K562 (cell line): ENCODE measurements around the gene SPI1. TPM values are rescaled to one million over a fixed set of nuclear protein-coding genes. Genes with fewer than 3 reads are reported as not detected.

Source experiments
- ATAC-seq: fragments of 200-7000 bp; cut with Tn5 transposase; 3 replicates; pipeline ENCODE4 v1.9.1; 2020; ENCODE audit warnings: moderate library complexity
- BruUV-seq: library from RNA; stranded (reverse); fragments of 400-500 nt; replicated peaks from 2 replicates; lab custom pipeline; 2021; lab: Mats Ljungman, UMichigan
- CTCF ChIA-PET: fragments of 300-600 bp; formaldehyde crosslinking; extraction: SDS; loops from one replicate; lab custom pipeline; 2021; ENCODE audit warnings: low intra/inter-chr PET ratio; lab: Yijun Ruan, JAX
- POLR2A ChIA-PET: fragments of 300-600, 350-650 bp; sonication (Branson Sonifier 250); formaldehyde crosslinking; extraction: SDS; loops from one replicate; lab custom pipeline; 2021; ENCODE audit warnings: antibody characterized with exemption, inconsistent platforms; lab: Yijun Ruan, JAX
- DNase-seq, 4 experiments: peaks; one replicate each; pipeline versions ENCODE4 v3.0.0 to v3.0.0-alpha.2; 2011 to 2018; ENCODE audit warnings: low spot score in 3 of 4, mixed read lengths in 3 of 4; ENCODE audit errors: extremely low read depth in 1 of 4
- FAIRE-seq: peaks from 2 replicates; lab custom pipeline; 2011; peaks lifted over from hg19 to GRCh38; lab: Jason Lieb, UNC
- H2AFZ ChIP-seq: 2 replicates; pipeline ENCODE4 v1.6.0; 2011; ENCODE audit warnings: low read depth, low read length, control low read depth, inconsistent platforms
- H3K27ac ChIP-seq: fragments of 200-600 bp; 3 replicates; pipeline ENCODE4 v1.8.0; 2011; ENCODE audit warnings: low read depth, mild to moderate bottlenecking, control low read depth, inconsistent platforms, low read length, moderate library complexity, mixed read lengths; ENCODE audit errors: extremely low read depth
- H3K27me3 ChIP-seq, 2 experiments: fragments of 300-600 bp in 1 of 2; 2 replicates in 1 of 2; 3 replicates in 1 of 2; pipeline versions ENCODE4 v1.6.0 to v1.8.0; 2011; ENCODE audit warnings: inconsistent platforms in 2 of 2, low read length in 2 of 2, mild to moderate bottlenecking in 1 of 2, mixed read lengths in 1 of 2, moderate library complexity in 1 of 2; ENCODE audit not compliant: control insufficient read depth in 2 of 2, insufficient read depth in 2 of 2
- H3K36me3 ChIP-seq: fragments of 300-600 bp; 3 replicates; pipeline ENCODE4 v1.8.0; 2011; ENCODE audit warnings: mild to moderate bottlenecking, low read length, inconsistent platforms; ENCODE audit not compliant: control insufficient read depth, insufficient read depth
- H3K4me1 ChIP-seq, 2 experiments: fragments of 200-600 bp in 1 of 2; replicated peaks in 1 of 2; 2 replicates in 1 of 2; 3 replicates in 1 of 2; pipeline versions ENCODE4 v1.5.1 to v1.8.0; 2011; ENCODE audit warnings: inconsistent platforms in 2 of 2, low read length in 2 of 2, mild to moderate bottlenecking in 1 of 2, mixed read lengths in 1 of 2, moderate library complexity in 1 of 2; ENCODE audit not compliant: control insufficient read depth in 2 of 2, insufficient read depth in 2 of 2
- H3K4me2 ChIP-seq: 2 replicates; pipeline ENCODE4 v1.6.1; 2011; ENCODE audit warnings: low read length, control low read depth, inconsistent platforms, mixed read lengths; ENCODE audit not compliant: insufficient read depth
- H3K4me3 ChIP-seq: fragments of 200-600 bp; sonication (generic), shearing (Covaris generic); 2 replicates; pipeline ENCODE4 v1.5.1; 2016; ENCODE audit warnings: control low read depth, inconsistent platforms
- H3K79me2 ChIP-seq: fragments of 200-600 bp; 3 replicates; pipeline ENCODE4 v1.8.0; 2011; ENCODE audit warnings: low read length, inconsistent platforms; ENCODE audit not compliant: control insufficient read depth, insufficient read depth
- H3K9ac ChIP-seq, 2 experiments: 2 replicates each; pipeline versions ENCODE4 v1.6.0 to v1.6.1; 2011; ENCODE audit warnings: low read depth in 2 of 2, low read length in 2 of 2, control low read depth in 1 of 2, inconsistent platforms in 1 of 2, mild to moderate bottlenecking in 1 of 2, mixed read lengths in 1 of 2; ENCODE audit not compliant: insufficient read depth in 1 of 2
- H3K9me1 ChIP-seq: one replicate; pipeline ENCODE4 v1.6.0; 2011; ENCODE audit warnings: inconsistent platforms, mild to moderate bottlenecking, low read length, moderate library complexity; ENCODE audit not compliant: control insufficient read depth, insufficient read depth
- H3K9me3 ChIP-seq: replicated peaks from 2 replicates; pipeline ENCODE4 v1.5.1; 2011; ENCODE audit warnings: low read depth, low read length, inconsistent platforms; ENCODE audit not compliant: control insufficient read depth, insufficient read depth
- H4K20me1 ChIP-seq: replicated peaks from 2 replicates; pipeline ENCODE4 v1.6.1; 2011; ENCODE audit warnings: low read length, inconsistent platforms, mixed read lengths; ENCODE audit not compliant: control insufficient read depth, insufficient read depth
- ATF7 ChIP-seq: fragments of 450-650 bp; IDR thresholded peaks from 2 replicates; pipeline ENCODE4 v1.7.1; 2014; ENCODE audit warnings: mild to moderate bottlenecking, moderate library complexity
- CBFB ChIP-seq: sonication (generic); formaldehyde crosslinking; IDR thresholded peaks from 2 replicates; pipeline ENCODE4 v1.4.0; 2020; ENCODE audit warnings: mild to moderate bottlenecking, missing genetic modification reagents
- CREM ChIP-seq: IDR thresholded peaks from 2 replicates; pipeline ENCODE4 v1.6.1; 2014; ENCODE audit warnings: antibody characterized with exemption, low read depth
- E2F6 ChIP-seq, 2 experiments: IDR thresholded peaks; 2 replicates each; pipeline ENCODE4 v1.6.1; 2011; ENCODE audit warnings: borderline replicate concordance in 1 of 2, control low read depth in 1 of 2, low read depth in 1 of 2, low read length in 1 of 2, mild to moderate bottlenecking in 1 of 2, mixed read lengths in 1 of 2, moderate library complexity in 1 of 2; ENCODE audit not compliant: insufficient read depth in 1 of 2, insufficient read length in 1 of 2, poor library complexity in 1 of 2, severe bottlenecking in 1 of 2; ENCODE audit errors: extremely low read depth in 1 of 2
- EGR1 ChIP-seq: fragments of 450-650 bp; conservative IDR thresholded peaks from 2 replicates; pipeline ENCODE4 v1.6.1; 2017; ENCODE audit warnings: mild to moderate bottlenecking
- EP400 ChIP-seq: fragments of 450-650 bp; IDR thresholded peaks from 2 replicates; pipeline ENCODE4 v1.6.1; 2017; ENCODE audit warnings: antibody characterized with exemption, mild to moderate bottlenecking, moderate library complexity
- ESRRB ChIP-seq: fragments of 250-450 bp; sonication (Bioruptor Pico); IDR thresholded peaks from 2 replicates; pipeline ENCODE4 v1.5.0; 2020; ENCODE audit warnings: mild to moderate bottlenecking, moderate library complexity, borderline replicate concordance
- HCFC1 ChIP-seq: IDR thresholded peaks from 2 replicates; pipeline ENCODE4 v1.6.1; 2012; ENCODE audit warnings: low read depth, low read length, improper control_type of control experiment
- HOMEZ ChIP-seq: fragments of 250-450 bp; sonication (Bioruptor Pico); IDR thresholded peaks from 2 replicates; pipeline ENCODE4 v1.4.0; 2020; ENCODE audit warnings: mild to moderate bottlenecking, moderate library complexity
- JUND ChIP-seq, 2 experiments: IDR thresholded peaks; 2 replicates in 1 of 2; 3 replicates in 1 of 2; pipeline ENCODE4 v1.6.1; 2011; ENCODE audit warnings: borderline replicate concordance in 2 of 2, low read depth in 2 of 2, low read length in 2 of 2, improper control_type of control experiment in 1 of 2, missing biosample characterization in 1 of 2, missing genetic modification characterization in 1 of 2, missing genetic modification reagents in 1 of 2
- MAFK ChIP-seq: IDR thresholded peaks from 2 replicates; pipeline ENCODE4 v1.6.1; 2011; ENCODE audit warnings: low read length, improper control_type of control experiment
- NFIC ChIP-seq: fragments of 450-650 bp; IDR thresholded peaks from 2 replicates; pipeline ENCODE4 v1.6.1; 2017; ENCODE audit warnings: mild to moderate bottlenecking, inconsistent platforms
- RBM15 ChIP-seq: fragments of 200-400 bp; formaldehyde crosslinking; IDR thresholded peaks from 2 replicates; pipeline ENCODE4 v1.6.1; 2018; ENCODE audit warnings: mild to moderate bottlenecking, low read length, moderate library complexity; ENCODE audit not compliant: insufficient read depth
- SMARCE1 ChIP-seq: fragments of 450-650 bp; IDR thresholded peaks from 2 replicates; pipeline ENCODE4 v1.7.1; 2016; ENCODE audit warnings: mild to moderate bottlenecking
- TBL1XR1 ChIP-seq, 2 experiments: IDR thresholded peaks; 2 replicates each; pipeline ENCODE4 v1.6.1; 2012; ENCODE audit warnings: improper control_type of control experiment in 2 of 2, low read length in 2 of 2, mild to moderate bottlenecking in 1 of 2
- ZC3H8 ChIP-seq: fragments of 450-650 bp; IDR thresholded peaks from 2 replicates; pipeline ENCODE4 v1.6.1; 2017
- ZNF197 ChIP-seq: fragments of 200-800 bp; sonication (Bioruptor generic); IDR thresholded peaks from 2 replicates; pipeline ENCODE4 v1.6.1; 2016; ENCODE audit warnings: low read depth, missing genetic modification characterization, missing compliant biosample characterization
- ZNF24 ChIP-seq: fragments of 450-650 bp; IDR thresholded peaks from 2 replicates; pipeline ENCODE4 v1.6.1; 2016
- WGBS: fragments of 100-300 bp; shearing (Covaris generic); methylation state at CpG from one replicate; pipeline ENCODE4 v1.1.6; 2016; ENCODE audit warnings: low coverage, mixed read lengths; ENCODE audit not compliant: insufficient coverage; ENCODE audit errors: missing lambda C conversion rate; 5-methylcytosine and 5-hydroxymethylcytosine counted together
- in situ Hi-C: fragments of 300-500 bp; cut with MboI; formaldehyde crosslinking; loops from 4 replicates; pipeline ENCODE4 v1.15.0; 2018; ENCODE audit warnings: inconsistent platforms, mixed read lengths
- intact Hi-C: fragments of 100-400 bp; cut with micrococcal nuclease; formaldehyde crosslinking; loops from 2 replicates; pipeline ENCODE4 v1.14.2; 2022
- polyA plus RNA-seq, 8 experiments: library from polyadenylated mRNA; depleted of rRNA in 4 of 8; stranded (reverse) in 5 of 8; unstranded in 3 of 8; fragments of >200 nt; fragmentation: Nextera tagmentation in 2 of 8; fragmentation: Illumina TruSeq in 1 of 8; extraction: Ambion mirVana in 2 of 8; extraction: Trizol in 1 of 8; gene quantifications; 2 replicates each; pipeline versions ENCODE4 v1.2.1 to v1.2.3, GENCODE V29; 2011 to 2014; ENCODE audit warnings: inconsistent platforms in 1 of 8, missing spikeins in 1 of 8
- total RNA-seq, 7 experiments: library from RNA; depleted of rRNA in 6 of 7; stranded (reverse); fragments of >200 nt in 6 of 7; fragmentation: Illumina TruSeq in 2 of 7; extraction: Trizol in 2 of 7; gene quantifications; 2 replicates each; pipeline versions ENCODE4 v1.2.1 to v1.2.3, GENCODE V29; 2011 to 2021; ENCODE audit warnings: low replicate concordance in 1 of 7

The SPI1 gene
- total and polyA plus RNA-seq, 9 of the 15 experiments (the other 6 are each of a cell fraction or from before 2014, with no cell fraction given), result 0.10 to 33.7 (median 10.3) TPM

GRCh38 chr11:47373876-47374719, 4.2 kb downstream of the SPI1 start (continued):
- TF ChIP-seq JUND (IDR thresholded peaks at IDR 0.05; ENCODE audit: borderline replicate concordance, low read depth, low read length) (peak; percentile 63), JUND (tag; IDR thresholded peaks at IDR 0.05; ENCODE audit: borderline replicate concordance, low read depth, low read length) (no peak; the same call in 2 of the 3 replicates), MAFK (no peak), CBFB (CRISPR knock-in tag) (no peak), HCFC1 (0 out of 2 replicates have a peak, but pooled peaks have one; percentile 33), EP400 (no peak), ATF7 (no peak), ESRRB (no peak), NFIC (peak; percentile 16; the same call in 1 of the 2 replicates), RBM15 (no peak), ZNF24 (0 out of 2 replicates have a peak, but pooled peaks have one; percentile 12), TBL1XR1 (IDR thresholded peaks at IDR 0.05; ENCODE audit: low read length in 2 of 2) (no peak)

- Histone ChIP-seq H3K9me1 (no peaks in the 10 kb centered on the region), H3K4me2 (no peak overlapping the region), H3K27me3 (no peaks in the 10 kb centered on the region), H4K20me1 (no peaks in the 10 kb centered on the region), H3K9me3 (no peaks in the 10 kb centered on the region), H3K4me3 (no peak overlapping the region), H3K79me2 (peaks cover 17% of the 10 kb centered on the region), H3K4me1 (peaks cover 25 to 39% of the 10 kb centered on the region in 2 experiments), H3K36me3 (peaks cover 15% of the 10 kb centered on the region; the same call in 1 of the 3 replicates), H2AFZ (no peak overlapping the region), H3K9ac (no peak overlapping the region; a peak in 1 of 4 replicates), H3K27ac (no peak overlapping the region)
- no peak for ATAC-seq
- FAIRE-seq, result no peak
- in situ Hi-C loops (loop anchor here (5.0 kb wide), 1 partner anchor 35 kb away; the partner anchor contains the start of gene SLC39A13), intact Hi-C loops (loop anchor here (10.0 kb wide), 1 partner anchor 242 kb away; no protein-coding TSS in a partner anchor)
- ChIA-PET CTCF (interaction anchor here (1.8 kb wide), 1 partner anchor 36 kb away, joined by 11 read pairs; the partner anchor contains the start of gene SLC39A13), POLR2A (no interaction called here)
- 65% methylated on average over 7 of the region's 7 CpGs for WGBS
- BruUV-seq, result no TSS peak
- no peak for DNase-seq
- TF ChIP-seq SMARCE1 (no peak), EGR1 (0 out of 2 replicates have a peak, but pooled peaks have one; percentile 23), CREM (no peak), ZC3H8 (no peak), HOMEZ (CRISPR knock-in tag) (no peak), E2F6 (IDR thresholded peaks at IDR 0.05; ENCODE audit: borderline replicate concordance in 1 of 2, extremely low read depth in 1 of 2, insufficient read depth in 1 of 2, insufficient read length in 1 of 2, low read depth in 1 of 2, low read length in 1 of 2, poor library complexity in 1 of 2, severe bottlenecking in 1 of 2) (no peak), ZNF197 (CRISPR knock-in tag) (no peak)
These were observed 5.9 kb downstream of the SPI1 start for GRCh38 chr11:47372422-47372821.
